Body of pancreas (tissue), 4 donors: ENCODE measurements around the gene OR7C2.

Experiments
- POLR2A ChIP-seq, 3 donors: fragments of 450-650 bp; IDR thresholded peaks; one replicate each; pipeline ENCODE4 v1.6.1; 2016; ENCODE audit warnings: antibody characterized with exemption in 3 of 3, mild to moderate bottlenecking in 2 of 3
- TF ChIP-seq, protein P1 (sequence below), 7 experiments: fragments of 450-650 bp in 4 of 7; fragments of 200-600 bp in 3 of 7; sonication (generic) in 3 of 7; IDR thresholded peaks; one replicate each; pipeline ENCODE4 v1.5.1; 2016 to 2019; ENCODE audit warnings: antibody characterized with exemption in 7 of 7

DNA sequence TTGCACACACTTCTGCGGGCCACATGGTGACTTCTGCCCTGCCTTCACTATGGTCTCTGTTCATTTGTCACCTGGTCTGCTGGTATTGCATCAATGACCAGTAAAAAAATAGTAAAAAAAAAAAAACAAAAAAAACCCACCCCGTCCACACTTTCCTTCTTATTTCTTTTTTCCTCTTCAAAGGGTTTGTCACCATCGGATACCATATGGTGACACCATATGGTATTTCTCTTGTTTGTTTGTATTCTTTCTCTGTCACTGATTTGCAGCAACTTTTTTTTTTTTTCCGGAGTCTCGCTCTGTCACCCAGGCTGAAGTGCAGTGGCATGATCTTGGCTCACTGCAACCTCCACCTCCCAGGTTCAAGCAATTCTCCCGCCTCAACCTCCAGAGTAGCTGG lies 26.2 kb upstream of the OR7C2 start:
- TF ChIP-seq, protein P1, sequence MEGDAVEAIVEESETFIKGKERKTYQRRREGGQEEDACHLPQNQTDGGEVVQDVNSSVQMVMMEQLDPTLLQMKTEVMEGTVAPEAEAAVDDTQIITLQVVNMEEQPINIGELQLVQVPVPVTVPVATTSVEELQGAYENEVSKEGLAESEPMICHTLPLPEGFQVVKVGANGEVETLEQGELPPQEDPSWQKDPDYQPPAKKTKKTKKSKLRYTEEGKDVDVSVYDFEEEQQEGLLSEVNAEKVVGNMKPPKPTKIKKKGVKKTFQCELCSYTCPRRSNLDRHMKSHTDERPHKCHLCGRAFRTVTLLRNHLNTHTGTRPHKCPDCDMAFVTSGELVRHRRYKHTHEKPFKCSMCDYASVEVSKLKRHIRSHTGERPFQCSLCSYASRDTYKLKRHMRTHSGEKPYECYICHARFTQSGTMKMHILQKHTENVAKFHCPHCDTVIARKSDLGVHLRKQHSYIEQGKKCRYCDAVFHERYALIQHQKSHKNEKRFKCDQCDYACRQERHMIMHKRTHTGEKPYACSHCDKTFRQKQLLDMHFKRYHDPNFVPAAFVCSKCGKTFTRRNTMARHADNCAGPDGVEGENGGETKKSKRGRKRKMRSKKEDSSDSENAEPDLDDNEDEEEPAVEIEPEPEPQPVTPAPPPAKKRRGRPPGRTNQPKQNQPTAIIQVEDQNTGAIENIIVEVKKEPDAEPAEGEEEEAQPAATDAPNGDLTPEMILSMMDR (IDR thresholded peaks at IDR 0.05) = no peak
- no peak for TF ChIP-seq POLR2A (IDR thresholded peaks at IDR 0.05)
